ENCODE measurements around the gene DICER1. TPM values are rescaled to one million over a fixed set of nuclear protein-coding genes. Genes with fewer than 3 reads are reported as not detected.

DICER1 gene
- total and polyA plus RNA-seq, 12 donors, result 4.9 to 38.8 (median 27.2) TPM

DNA sequence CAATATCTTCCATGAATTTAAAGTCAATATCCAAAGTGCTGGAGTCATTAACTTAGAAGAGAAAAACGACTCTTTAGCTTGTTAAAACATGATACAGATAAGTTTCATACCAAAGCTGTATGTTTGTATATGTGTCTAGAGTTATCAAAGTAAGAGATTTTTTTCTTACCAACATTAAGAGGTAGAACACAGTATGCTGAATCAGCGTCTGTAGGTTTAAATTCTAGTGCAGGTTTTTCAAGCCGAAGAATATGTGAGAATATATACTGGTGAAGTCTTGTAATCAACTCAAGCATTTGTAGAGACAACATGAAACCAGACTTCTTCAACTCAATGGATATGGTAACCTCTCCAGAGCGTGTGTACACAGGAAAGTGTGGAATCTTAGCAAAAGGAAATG lies 49.6 kb downstream of the DICER1 start:
- no peak for DNase-seq
- Histone ChIP-seq H3K27ac (no peak overlapping the region), H3K4me3 (no peak overlapping the region), H3K27me3 (no peaks in the 10 kb centered on the region), H3K9me3 (no peaks in the 10 kb centered on the region), H3K4me1 (no peaks in the 10 kb centered on the region), H3K36me3 (peaks cover 0 to 100% (median 82%) of the 10 kb centered on the region in 9 donors)
- TF ChIP-seq CTCF (IDR thresholded peaks at IDR 0.05), result no peak
- no peak for ATAC-seq
- 97 to 98% methylated on average over 4 of the region's 4 CpGs for WGBS, 2 donors
- intact Hi-C loops (cut with DNase I), result loop anchor here in 3 of 10 donors (10.0 kb wide), 2 partner anchors 87 to 327 kb away; no protein-coding TSS in a partner anchor

DNA sequence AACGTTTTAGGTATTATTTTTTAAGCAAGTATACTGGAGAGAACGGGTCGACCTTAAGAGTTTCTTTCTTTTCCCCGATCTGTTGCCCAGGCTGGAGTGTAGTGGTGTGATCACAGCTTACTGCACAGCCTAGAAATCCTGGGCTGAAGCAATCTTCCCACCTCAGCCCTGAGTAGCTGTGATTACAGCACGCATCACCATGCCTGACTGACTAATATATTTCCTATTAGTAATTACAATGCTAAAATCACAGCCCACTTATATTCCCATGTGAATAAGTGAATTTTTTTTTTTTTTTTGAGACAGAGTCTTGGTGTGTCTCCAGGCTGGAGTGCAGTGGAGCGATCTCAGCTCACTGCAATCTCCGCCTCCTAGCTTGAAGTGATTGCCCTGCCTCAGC lies 50.4 kb downstream of the DICER1 start:
- Histone ChIP-seq H3K9me3 (no peaks in the 10 kb centered on the region), H3K36me3 (peaks cover 0 to 100% (median 79%) of the 10 kb centered on the region in 9 donors), H3K27me3 (no peaks in the 10 kb centered on the region), H3K4me3 (no peak overlapping the region), H3K4me1 (no peaks in the 10 kb centered on the region), H3K27ac (no peak overlapping the region)
- DNase-seq (no peak), ATAC-seq (no peak)
- WGBS, 2 donors, result 92% methylated on average over 7 of the region's 7 CpGs
- intact Hi-C loops (cut with DNase I), result loop anchor here in 3 of 10 donors (10.0 kb wide), 2 partner anchors 88 to 328 kb away; no protein-coding TSS in a partner anchor
- TF ChIP-seq CTCF (IDR thresholded peaks at IDR 0.05), result no peak

DNA sequence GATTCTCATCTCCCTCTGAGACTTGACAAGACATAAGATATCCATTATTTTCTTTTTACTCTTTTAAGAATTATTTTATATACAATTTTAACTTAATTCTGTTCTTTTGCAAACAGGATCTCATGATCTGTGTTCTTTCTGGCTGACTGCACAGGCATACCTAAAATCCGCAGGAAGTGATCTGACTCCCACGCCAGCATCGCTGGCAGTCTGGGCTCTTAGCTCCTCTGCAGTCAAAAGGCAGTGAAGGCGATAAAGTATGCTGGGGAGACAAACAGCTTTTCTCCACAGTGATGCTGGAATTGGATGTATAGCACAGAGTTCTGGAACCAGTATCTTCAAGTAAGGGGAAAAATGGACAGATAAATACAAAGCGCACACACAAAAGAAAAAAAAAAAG lies 52.4 kb downstream of the DICER1 start:
- Histone ChIP-seq H3K27ac (no peak overlapping the region), H3K36me3 (peaks cover 0 to 100% (median 61%) of the 10 kb centered on the region in 9 donors), H3K9me3 (no peaks in the 10 kb centered on the region), H3K4me3 (no peak overlapping the region), H3K27me3 (no peaks in the 10 kb centered on the region), H3K4me1 (peaks cover 0 to 16% (median 10%) of the 10 kb centered on the region in 9 donors)
- intact Hi-C loops (cut with DNase I), result loop anchor here in 5 of 10 donors (5.0 to 10.0 kb wide), 3 partner anchors 90 to 330 kb away; no protein-coding TSS in a partner anchor
- 89% methylated on average over 5 of the region's 5 CpGs for WGBS, 2 donors
- no peak for TF ChIP-seq CTCF (IDR thresholded peaks at IDR 0.05)
- DNase-seq (no peak), ATAC-seq (no peak)

DNA sequence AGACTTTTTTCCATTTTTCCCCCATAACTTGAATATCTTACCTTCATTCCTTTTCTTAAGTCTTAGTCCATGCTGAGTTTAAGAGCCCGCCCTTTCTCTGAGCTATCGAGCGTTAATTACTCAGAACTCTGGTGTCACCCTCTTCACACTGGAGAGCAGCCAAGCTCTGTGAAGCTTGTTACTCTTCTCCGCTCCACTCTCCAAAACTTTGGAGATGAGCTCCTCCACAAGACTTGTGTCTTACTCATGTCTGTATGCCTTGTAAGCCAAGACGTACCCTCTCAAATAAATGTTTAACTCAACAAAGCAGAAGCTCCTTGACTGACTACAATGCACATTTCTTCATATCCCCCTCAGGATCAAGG lies 54.7 kb downstream of the DICER1 start:
- Histone ChIP-seq H3K9me3 (no peaks in the 10 kb centered on the region), H3K4me1 (peaks cover 0 to 32% (median 17%) of the 10 kb centered on the region in 9 donors), H3K27ac (no peak overlapping the region), H3K4me3 (no peak overlapping the region), H3K27me3 (no peaks in the 10 kb centered on the region), H3K36me3 (peaks cover 0 to 91% (median 41%) of the 10 kb centered on the region in 9 donors)
- 64 to 68% methylated on average over 5 of the region's 5 CpGs for WGBS, 2 donors
- TF ChIP-seq CTCF (IDR thresholded peaks at IDR 0.05), result no peak
- intact Hi-C loops (cut with DNase I), result loop anchor here in 5 of 10 donors (5.0 to 10.0 kb wide), 3 partner anchors 92 to 332 kb away; no protein-coding TSS in a partner anchor
- ATAC-seq, result peak in 1 of 8 donors; percentile 39
- DNase-seq, result no peak
